HG02884 (cell line): ENCODE measurements around the gene PHF20.
A peak's percentile ranks its signal among the peaks of the same experiment; 100 is the strongest.
"Not testable (repeated sequence)": the region's sequence is repeated elsewhere in the genome, so short reads cannot be mapped to it uniquely, and the experiment has no call there.

ENCODE experiments used
- ATAC-seq: cut with Tn5 transposase; IDR thresholded peaks from one replicate; pipeline ENCODE4 v1.9.1; 2021; ENCODE audit warnings: mild to moderate bottlenecking, moderate library complexity; ENCODE audit not compliant: unreplicated experiment

The PHF20 gene

DNA sequence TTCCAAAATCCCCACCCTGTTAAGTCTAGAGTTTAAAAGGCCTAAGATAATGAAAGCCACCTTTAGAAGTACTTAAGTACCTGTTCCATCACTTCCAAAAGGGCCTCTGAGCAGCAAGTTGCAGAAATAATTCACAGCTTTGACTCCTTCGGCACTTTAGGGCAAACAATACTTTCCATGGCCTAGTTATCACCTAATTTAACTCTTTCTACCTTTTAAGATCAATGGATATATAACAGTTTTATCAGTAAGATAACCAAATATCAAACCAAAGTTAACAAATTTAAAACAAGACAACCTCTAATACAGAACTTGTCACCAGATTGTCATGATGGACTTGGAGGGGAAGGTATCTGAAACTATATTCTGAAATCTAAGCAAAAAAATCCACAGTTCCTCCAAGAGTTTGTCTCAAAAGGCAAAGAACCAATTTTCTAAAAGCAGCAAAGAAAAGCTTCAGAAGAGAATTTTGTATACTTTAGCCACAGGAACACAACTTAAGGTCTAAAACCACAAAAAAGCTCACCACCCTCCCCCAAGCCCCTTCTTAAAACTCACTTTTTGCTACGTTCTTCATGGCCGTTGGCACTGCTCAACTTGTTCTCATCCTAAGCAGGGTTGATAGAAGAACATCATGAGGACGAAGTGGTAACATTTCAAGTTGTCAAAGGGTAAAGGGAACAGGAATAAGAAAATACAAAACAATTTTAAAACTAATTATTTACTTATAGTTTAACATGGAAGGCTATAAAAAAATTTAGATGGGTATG, 33.2 kb upstream of the PHF20 start:
- no peak for ATAC-seq

DNA sequence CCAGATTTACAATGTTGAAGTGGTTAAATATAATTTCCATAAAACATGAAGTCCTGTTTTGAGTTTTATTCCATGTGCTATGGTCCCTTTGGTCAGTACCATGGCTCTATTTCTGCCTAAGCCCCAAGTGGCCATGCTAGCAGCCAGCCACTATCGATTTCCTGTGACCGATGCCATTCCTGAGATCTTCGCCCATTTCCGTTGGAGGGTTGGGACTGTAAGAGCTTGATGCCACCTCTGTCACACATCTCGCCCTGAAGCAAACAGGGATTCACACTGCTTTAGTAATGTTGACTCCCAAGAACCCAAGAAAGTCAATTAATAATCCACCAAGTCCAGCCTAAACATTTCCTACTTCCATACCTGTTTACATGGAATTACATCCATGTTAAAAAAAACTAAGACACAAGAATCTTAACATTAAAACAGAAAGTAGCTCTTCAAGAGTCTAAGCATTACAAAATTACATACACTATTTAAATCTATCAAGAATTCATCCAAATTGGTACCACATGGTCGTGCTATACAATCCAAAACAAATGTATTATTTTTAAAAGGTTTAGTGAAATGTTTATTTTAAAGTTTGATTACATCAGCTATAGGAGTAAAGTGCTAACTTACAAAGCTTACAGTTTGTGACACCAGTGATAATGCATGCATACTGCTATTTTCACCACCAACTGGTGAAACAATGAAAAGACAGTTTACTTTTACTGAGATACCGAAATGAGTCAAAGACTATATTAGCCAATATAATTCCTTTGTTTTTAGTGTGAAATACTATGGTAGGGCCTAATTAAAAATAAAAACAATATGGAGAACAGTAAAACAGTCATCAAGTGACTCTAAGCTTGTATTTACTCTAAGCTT, 32.3 kb upstream of the PHF20 start:
- no peak for ATAC-seq

DNA sequence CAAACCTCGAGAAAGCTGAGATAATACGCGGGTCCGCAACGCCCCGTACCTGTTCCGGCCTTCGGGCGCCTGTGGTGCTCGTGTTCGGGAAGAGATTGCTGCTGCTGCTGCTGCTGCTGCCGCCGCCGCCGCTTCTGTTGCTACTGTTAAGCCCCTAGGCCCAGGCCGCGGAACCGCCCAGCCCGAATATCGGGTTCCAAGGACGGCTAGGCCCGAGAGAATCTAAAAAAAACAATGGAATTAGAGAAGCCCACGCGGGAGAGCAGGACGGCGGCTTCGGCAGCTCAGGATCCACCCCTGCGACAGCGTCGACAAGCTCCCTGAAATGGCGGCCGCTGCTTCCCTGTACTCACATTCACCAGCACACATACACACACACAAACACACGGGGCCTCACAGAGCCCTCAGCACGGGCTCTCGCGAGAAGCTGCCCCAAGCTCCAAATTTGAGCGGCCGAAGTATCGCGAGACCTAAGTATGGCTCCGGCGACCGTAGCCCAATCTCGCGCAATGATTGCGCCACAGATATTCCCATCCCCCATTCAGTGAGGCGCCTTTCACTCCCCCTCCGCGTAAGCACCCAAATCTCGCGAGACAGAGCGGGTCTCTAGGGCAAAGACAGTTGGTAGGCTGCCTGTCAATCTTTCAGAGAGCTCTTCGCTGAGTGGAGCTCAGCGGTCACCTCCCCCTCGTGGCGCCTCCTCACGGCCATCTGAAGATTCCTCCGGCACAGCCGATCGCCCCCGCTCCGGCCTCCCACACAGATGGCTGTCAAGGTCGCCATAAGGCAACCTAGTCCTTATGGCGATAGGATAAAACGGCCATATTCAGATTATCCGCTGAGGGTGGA, 29.7 kb upstream of the PHF20 start, which contains the start of gene RBM39:
RBM39 (minus strand) TSS at position 369 of the 849 bp plus-strand sequence. CDS start 1,386 bp downstream, outside the sequence.
- peak; percentile 79 for ATAC-seq

DNA sequence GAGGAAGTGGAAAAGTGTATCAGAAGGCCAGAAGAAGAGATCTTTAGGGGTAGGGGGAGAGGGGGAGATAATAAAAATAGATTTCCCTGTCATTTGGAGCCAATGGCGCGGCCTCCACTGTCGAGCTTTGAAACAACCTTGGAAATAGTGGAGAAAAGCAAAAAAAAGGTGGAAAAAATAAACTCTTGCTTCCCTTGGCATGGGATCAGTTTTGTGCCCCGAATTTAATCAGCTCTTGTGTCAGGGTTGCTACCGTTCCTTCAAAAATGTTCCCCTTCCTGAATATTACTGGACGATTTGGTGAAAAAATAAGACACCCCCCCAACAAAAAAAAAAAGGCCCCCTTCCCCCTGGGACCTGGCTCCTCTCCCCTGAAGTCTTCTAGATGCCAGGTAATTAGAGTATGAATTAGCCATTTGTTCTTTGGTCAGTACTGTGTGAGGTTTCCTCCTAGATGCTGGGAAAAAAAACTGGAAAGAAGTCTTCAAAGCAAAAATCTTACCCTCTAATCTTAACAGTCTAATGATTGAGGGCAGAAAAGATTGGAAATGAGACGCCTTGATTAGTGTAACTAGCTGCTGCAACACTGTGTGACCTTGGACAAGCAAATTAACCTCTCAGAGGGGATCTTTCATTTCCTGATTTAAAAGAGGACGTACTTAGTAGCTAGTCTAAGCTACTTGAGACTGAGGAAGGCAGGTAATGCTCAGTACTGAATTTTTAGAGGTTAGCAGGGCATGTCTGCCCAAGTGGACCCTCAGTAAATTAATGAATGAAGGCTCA, 28.9 kb upstream of the PHF20 start:
- no peak for ATAC-seq

DNA sequence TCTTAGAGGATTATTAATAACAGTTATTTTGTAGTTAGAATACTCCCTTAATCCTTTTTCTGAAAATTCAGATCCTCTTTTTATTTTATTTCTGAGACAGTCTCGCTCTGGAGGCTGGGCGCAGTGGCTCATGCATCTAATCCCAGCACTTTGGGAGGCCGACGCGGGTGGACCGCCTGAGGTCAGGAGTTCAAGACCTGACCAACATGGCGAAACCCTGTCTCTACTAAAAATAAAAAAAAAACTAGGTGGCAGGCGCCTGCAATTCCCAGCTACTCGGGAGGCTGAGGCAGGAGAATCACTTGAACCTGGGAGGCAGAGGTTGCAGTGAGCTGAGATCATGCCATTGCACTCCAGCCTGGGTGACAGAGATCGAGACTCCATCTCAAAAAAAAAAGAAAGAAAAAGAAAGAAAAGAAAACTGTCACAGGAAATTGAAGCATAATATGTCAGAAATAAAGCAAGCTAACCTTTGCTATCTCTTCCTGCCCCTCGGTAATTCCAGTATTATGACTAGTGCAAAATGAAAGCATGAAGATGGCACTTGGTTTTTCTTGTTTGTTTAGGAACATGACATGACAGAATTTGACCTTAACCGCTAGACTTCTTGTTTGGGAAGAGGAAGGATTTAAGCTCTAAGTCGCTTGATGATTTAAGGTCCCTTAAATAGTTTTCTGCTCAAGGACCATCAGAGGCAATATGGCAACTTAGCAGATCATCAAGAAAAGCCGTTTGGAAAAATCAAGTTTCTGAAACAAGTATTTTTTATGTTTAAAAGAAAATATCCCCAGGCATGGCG, 27.9 kb upstream of the PHF20 start:
- ATAC-seq, result no peak

DNA sequence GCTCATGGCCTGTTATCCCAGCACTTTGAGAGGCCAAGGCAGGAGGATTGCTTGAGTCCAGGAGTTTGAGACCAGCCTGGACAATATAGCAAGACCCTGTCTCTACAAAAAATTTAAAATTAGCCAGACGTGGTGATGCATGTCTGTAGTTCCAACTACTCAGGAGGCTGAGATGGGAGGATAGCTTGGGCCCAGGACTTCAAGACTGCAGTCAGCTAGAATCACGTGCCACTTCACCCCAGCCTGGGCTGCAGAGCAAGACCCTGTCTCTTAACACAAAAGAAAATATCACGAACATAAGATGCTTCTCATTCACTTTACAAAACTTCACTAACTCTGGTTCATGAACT, 27.3 kb upstream of the PHF20 start:
- not testable (repeated sequence) for ATAC-seq

DNA sequence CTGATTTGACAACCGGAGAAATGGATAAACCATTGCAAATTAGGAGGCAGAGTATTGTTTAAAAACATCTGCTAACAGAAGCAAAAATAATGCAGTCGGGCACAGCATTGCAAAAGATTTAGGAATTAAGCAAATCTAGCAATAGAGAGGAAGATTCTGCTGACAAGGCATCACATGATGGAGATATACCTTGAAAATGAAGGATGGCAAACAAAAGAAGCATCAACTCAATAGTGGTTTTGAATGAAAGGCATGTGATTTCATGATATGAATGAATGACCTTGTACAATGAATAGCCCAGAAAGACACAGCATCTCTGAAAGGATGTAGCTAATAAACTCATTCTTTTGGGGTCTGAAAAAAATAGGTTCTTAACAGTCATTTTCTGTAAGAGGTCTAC, 21.2 kb upstream of the PHF20 start:
- no peak for ATAC-seq

DNA sequence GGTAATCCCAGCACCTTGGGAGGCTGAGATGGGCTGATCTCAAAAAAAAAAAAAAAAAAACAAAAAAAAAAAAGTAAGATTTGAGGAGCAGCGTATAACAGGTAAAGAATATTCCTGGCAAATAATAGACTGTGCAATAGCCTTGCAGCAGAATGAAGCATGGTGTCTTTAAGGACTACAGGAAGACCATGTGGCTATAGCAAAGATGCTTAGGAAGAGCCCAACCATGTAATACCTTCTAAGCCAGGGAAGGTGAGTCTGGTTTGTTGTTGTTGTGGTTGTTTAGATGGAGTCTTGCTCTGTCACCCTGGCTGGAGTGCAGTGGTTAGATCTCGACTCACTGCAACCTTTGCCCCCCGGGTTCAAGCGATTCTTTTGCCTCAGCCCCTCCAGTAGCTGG, 15.4 kb upstream of the PHF20 start:
- ATAC-seq, result no peak

DNA sequence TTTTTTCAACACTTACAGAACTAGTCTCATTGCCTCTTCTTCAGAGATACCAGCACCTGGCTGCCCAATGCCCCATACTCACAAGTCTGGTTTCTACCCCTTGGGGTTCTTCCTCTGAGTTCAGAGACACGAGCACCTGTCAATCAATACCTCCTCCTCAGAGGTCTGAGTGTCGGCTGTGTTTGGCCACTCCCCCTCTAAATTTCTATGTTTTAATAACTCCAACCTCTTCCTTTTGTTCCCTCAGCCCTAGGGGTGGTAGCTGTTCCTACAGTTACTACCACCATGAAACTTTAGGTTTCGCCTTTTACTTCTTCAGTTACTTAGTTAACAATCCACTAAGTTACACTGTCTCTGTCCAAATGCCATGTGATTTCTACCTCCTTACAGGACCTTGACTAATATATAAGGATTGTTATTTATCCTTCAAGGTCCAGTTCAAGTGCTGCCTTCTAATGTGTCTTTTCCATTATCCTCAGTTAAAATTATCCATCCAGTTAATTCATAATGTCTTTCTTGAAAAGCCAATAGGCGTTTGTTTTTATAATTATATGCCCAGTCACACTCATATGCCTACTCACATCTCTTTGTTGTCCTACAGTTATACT, 14.6 kb upstream of the PHF20 start:
- ATAC-seq, result no peak

DNA sequence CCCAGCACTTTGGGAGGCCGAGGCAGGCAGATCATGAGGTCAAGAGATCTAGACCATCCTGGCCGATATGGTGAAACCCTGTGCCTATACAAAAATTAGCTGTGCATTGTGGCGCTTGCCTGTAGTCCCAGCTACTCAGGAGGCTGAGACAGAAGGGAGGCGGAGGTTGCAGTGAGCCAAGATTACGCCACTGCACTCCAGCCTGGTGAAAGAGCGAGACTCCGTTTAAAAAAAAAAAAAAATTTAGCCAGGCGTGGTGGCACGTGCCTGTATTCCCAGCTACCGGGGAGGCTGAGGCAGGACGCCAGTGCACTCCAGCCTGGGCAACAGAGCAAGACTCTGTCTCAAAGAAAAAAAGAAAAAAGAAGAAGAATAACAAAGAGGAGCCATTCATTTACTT, 10.3 kb upstream of the PHF20 start:
- ATAC-seq, result not testable (repeated sequence)

DNA sequence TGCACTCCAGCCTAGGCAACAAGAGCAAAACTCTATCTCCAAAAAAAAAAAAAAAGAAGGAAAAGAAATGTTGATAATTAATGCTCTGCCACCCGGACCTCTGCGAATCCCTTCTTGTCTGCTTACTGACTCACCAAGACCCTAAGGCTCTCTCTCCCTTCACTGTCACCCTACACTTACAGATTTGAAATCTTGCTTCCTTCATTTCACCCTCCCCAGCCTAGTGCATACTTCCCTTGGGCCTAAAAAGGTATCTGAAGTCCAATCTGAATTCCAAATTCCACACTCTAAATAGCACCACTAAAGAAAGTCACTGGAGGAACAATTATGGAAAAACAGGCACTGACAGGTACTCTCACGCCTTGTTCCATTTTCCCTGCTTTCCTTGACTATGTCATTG, 9.4 kb upstream of the PHF20 start:
- ATAC-seq, result no peak

DNA sequence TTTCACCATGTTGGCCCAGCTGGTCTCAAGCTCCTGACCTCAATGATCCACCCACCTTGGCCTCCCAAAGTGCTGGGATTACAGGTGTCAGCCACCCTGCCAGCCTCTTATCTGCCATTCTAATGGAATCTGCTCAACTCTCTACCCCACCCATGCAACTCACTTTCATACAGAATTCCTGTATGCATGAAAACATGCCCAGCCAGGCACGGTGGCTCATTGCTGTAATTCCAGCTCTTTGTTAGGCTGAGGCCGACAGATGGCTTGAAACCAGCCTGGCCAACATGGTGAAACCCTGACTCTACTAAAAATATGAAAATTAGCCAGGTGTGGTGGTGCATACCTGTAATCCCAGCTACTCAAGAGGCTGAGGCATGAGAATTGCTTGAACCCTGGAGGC, 6.9 kb upstream of the PHF20 start:
- not testable (repeated sequence) for ATAC-seq

DNA sequence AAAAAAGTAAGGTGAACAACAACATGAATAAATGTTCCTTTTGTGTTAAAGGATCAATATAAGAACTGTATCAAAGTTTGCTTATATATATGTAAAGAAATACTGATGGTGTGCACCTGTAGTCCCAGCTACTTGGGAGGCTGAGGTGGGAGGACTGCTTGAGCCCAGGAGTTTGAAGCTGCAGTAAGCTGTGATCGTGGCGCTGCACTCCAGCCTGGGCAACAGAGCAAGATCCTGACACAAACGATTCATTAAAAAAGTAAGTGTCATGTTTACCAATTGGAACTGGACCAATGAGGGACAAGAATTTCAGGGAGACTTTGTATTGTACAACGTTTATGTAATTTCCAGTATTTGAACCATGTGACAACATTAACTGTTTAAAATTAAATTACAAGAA, 5.0 kb upstream of the PHF20 start:
- ATAC-seq, result no peak

DNA sequence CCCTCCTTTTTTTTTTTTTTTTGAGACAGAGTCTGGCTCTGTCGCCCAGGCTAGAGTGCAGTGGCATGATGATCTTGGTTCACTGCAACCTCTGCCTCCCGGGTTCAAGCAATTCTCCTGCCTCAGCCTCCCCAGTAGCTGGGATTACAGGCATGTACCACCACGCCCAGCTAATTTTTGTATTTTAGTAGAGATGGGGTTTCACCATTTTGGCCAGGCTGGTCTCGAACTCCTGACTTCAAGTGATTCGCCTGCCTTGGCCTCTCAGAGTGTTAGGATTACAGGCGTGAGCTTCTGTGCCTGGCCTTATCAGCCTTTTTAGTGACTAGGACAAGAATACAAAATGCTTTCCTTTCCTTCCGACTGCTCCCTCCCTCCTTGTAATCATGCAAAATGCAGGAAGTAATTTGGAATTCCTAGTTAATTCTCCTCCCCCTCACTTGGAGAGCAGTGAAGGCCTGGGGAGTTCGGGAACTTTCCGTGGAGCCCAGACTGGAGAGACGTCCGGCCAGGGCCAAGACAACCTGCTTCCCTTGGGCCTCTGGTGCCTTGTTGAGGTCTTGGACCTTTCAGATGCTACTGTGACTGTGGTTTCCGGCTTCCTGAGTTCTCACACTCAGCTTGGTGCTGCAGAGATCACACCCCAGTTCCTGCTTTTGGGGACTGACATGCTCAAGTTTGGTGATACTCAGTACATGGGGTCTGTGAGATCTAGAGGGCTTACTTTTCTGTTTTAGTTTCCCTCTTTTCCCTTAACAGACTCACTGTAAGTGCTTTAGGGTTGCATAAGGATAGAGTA, 3.9 kb upstream of the PHF20 start:
- peak; percentile 43 for ATAC-seq

DNA sequence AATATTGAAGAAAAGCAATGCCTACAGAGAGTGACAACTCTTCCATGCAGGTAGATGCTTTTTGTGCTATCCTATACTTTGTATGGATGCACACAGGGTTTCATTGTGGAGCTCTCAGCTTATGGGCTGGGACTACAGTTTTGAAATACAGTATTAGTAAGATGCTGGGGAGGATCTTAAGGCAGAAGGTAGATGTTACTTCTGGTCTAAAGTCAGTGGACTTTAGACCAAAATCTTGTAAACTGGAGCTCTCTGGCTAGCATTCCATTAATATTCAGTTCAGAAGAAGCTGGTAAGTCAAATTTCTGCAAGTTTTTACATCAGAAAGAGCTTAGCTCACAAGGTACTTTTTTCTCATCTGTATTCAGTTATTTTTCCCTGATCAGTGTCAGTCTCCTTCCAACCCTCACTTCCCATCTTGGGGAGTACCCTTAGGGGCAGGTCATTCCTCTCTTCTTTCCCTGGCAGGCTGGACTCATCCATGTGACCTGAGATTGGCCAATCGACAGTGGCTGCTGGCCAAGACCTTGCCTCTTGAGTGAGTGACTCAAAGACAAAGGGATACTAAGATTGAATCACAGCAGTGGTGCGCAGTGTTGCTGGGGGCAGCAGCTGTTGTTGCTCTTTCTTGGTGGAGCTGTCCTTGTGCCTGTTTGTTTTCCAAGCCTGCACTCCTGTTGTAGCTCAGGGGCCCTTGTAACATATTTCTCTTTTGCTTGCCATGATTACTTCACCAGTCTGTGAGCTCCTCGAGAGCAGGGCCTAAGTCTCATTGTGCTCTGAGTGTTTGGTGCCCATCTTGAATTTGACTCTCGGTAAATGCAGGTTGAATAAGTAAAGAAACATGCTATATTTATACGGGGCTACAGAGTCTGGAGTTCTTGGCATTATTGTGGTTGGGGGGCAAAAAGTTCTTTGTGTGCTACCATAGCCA, 2.8 kb upstream of the PHF20 start:
- ATAC-seq, result no peak

DNA sequence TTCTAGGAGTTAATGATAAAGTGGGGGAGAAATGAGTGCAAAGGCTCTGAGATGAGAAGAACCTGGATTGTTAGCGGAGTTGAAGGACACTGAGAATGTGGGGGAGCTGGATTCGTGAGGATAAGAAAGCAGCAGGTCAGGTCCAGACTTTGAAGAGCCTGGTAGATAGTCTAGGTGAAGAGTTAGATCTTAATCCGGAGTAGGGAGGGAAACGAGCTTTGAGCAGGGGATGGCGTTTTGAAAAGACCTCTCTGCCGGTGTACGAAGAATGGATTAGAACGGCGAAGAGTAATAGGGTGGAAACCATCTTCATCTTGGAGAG, 487 bp upstream of the PHF20 start:
- ATAC-seq, result no peak

DNA sequence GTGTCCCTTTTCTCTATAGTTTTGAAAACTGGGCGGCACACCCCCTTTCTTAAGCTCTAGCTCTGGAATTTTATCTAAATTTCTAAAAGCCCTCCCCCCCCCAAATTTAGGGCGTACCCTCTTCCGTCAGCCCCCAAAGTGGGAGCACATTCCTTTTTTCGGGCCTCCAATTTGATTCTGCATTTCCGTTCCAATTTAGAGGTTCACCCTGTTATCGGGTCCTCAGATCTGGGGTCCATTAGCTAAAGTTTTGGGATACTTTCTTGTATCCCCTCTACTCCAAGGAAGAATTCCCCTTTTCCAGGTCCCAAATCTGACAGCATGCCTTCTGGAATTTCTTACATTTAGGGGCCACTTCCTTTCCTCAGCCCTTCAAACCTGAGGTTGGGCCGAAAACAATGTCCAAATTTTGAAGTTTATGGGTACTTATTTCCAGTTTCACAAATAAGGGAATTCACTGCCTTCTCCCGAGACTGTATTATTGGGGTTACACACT, 796 bp downstream of the PHF20 start:
- ATAC-seq, result no peak
